Peyer's patch (tissue), 4 donors: ENCODE results near the gene ARHGEF33. TPM values are rescaled to one million over a fixed set of nuclear protein-coding genes. Genes with fewer than 3 reads are reported as not detected.

Experiments
- DNase-seq, 3 donors: peaks; one replicate each; pipeline ENCODE4 v3.0.0-alpha.2; 2017 to 2019
- H3K27ac ChIP-seq, 4 donors: fragments of 200-600 bp; sonication (generic); one replicate each; pipeline ENCODE4 v1.5.1; 2016 to 2019
- H3K27me3 ChIP-seq, 2 donors: fragments of 200-600 bp; sonication (generic); one replicate each; pipeline ENCODE4 v1.5.1; 2019
- H3K36me3 ChIP-seq, 3 donors: fragments of 200-600 bp; sonication (generic); one replicate each; pipeline ENCODE4 v1.5.1; 2016 to 2019
- H3K4me1 ChIP-seq, 4 donors: fragments of 200-600 bp; sonication (generic); one replicate each; pipeline ENCODE4 v1.5.1; 2016 to 2019
- H3K4me3 ChIP-seq, 4 donors: fragments of 200-600 bp; sonication (generic); 1 replicate in 3 of 4; 2 replicates in 1 of 4; pipeline ENCODE4 v1.5.1; 2016 to 2019; ENCODE audit warnings: mild to moderate bottlenecking in 1 of 4
- H3K9me3 ChIP-seq, 4 donors: fragments of 200-600 bp; sonication (generic); one replicate each; pipeline ENCODE4 v1.5.1; 2016 to 2019; ENCODE audit warnings: mild to moderate bottlenecking in 1 of 4
- POLR2A ChIP-seq, 2 donors: fragments of 450-650 bp; IDR thresholded peaks; one replicate each; pipeline ENCODE4 v1.5.1; 2017; ENCODE audit warnings: antibody characterized with exemption in 2 of 2, mild to moderate bottlenecking in 2 of 2, moderate library complexity in 2 of 2
- small RNA-seq, 2 donors: library from RNA; depleted of rRNA; stranded (forward); fragments of <200 nt; gene quantifications; one replicate each; pipeline ENCODE3, GENCODE V24; 2016
- total RNA-seq, 4 donors: library from RNA; depleted of rRNA; stranded (reverse); fragments of >200 nt; gene quantifications; one replicate each; pipeline ENCODE4 v1.1.0, GENCODE V29; 2016
- TF ChIP-seq, protein P1 (sequence below), 6 experiments: fragments of 450-650 bp in 4 of 6; fragments of 200-600 bp in 2 of 6; sonication (generic) in 1 of 6; IDR thresholded peaks; one replicate each; pipeline ENCODE4 v1.5.1; 2017 to 2019; ENCODE audit warnings: antibody characterized with exemption in 6 of 6, mild to moderate bottlenecking in 3 of 6, moderate library complexity in 1 of 6

The ARHGEF33 gene
- total RNA-seq, 4 donors from 2014 or later: 0.18 to 1.3 (median 0.28) TPM; not detected in 1

DNA sequence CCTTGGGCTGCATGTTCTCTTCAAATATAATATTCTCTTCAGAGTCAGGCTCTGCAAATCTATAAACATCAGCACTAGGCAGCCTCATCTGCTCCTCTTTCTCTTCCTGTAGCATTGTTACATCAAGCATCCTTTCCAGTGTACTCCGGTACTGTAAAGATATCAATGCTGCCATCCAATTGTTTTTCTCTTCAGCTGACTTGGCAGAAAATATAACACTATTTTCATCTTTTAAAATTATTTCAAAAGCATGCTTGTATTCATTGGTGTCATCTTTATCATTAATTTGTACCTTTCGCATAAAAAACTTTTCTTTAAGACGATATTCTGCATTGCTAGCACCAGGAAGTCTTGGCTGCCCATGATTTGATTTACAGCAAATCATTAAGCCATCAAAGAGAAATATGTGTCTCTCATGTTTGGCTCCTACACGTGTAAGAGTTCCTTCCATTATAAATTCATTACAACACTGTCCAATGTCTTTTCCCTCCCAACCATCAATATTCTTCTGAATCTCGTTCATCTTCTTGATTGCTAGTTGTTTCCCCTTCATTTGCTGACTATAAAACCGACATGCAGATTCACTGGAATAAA lies 133.1 kb downstream of the ARHGEF33 start:
- Histone ChIP-seq H3K9me3 (no peaks in the 10 kb centered on the region), H3K27me3 (no peaks in the 10 kb centered on the region), H3K4me3 (no peak overlapping the region), H3K4me1 (no peaks in the 10 kb centered on the region), H3K27ac (no peak overlapping the region), H3K36me3 (peaks cover 0 to 5% (median 0%) of the 10 kb centered on the region in 3 donors)
- DNase-seq: no peak
- TF ChIP-seq, protein P1, sequence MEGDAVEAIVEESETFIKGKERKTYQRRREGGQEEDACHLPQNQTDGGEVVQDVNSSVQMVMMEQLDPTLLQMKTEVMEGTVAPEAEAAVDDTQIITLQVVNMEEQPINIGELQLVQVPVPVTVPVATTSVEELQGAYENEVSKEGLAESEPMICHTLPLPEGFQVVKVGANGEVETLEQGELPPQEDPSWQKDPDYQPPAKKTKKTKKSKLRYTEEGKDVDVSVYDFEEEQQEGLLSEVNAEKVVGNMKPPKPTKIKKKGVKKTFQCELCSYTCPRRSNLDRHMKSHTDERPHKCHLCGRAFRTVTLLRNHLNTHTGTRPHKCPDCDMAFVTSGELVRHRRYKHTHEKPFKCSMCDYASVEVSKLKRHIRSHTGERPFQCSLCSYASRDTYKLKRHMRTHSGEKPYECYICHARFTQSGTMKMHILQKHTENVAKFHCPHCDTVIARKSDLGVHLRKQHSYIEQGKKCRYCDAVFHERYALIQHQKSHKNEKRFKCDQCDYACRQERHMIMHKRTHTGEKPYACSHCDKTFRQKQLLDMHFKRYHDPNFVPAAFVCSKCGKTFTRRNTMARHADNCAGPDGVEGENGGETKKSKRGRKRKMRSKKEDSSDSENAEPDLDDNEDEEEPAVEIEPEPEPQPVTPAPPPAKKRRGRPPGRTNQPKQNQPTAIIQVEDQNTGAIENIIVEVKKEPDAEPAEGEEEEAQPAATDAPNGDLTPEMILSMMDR (IDR thresholded peaks at IDR 0.05): no peak
- TF ChIP-seq POLR2A (IDR thresholded peaks at IDR 0.05): no peak

DNA sequence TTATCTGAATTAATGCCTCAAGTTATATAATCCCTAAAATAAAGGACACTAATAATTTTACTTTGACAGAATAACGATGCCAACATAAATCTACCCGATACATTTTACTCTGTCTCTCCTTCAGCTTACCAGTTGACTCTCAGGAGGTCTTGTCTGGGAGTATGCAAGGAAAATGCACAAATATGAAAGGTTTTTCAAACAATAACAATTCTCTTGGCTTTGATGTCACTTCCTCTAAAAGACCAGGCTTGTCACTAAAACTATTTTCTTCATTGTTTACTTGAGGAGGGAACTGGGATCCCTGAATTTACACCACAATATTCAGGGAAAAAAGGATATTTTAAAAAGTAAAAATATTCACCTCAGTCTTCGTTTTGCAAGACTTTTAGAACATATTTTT lies 134.0 kb downstream of the ARHGEF33 start:
- no peak overlapping the region for H3K27ac ChIP-seq
- no peaks in the 10 kb centered on the region for H3K9me3 ChIP-seq
- no peaks in the 10 kb centered on the region for H3K4me1 ChIP-seq
- no peaks in the 10 kb centered on the region for H3K27me3 ChIP-seq
- H3K4me3 ChIP-seq: no peak overlapping the region
- TF ChIP-seq POLR2A (IDR thresholded peaks at IDR 0.05): no peak
- TF ChIP-seq, protein P1 (IDR thresholded peaks at IDR 0.05): no peak
- DNase-seq: no peak
- peaks cover 0 to 5% (median 0%) of the 10 kb centered on the region in 3 donors for H3K36me3 ChIP-seq

DNA sequence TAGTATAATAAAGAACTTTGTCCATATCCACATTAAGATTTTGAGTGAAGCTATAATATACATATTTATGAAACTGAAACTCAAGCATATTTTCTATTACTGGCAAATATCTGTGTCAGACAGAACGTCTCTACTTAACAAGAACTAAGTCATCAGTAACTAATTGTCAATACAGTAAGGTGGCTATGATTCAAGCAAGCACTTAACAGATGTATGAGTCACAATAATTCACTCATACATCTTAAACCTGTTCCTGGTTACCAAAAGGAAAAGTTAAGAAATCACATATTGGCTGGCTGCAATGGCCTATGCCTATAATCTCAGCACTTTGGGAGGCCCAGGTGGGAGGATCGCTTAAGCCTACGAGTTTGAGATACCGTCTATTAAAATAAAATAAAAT lies 135.2 kb downstream of the ARHGEF33 start:
- Histone ChIP-seq H3K27me3 (no peaks in the 10 kb centered on the region), H3K36me3 (peaks cover 0 to 12% (median 0%) of the 10 kb centered on the region in 3 donors), H3K4me3 (no peak overlapping the region), H3K9me3 (no peaks in the 10 kb centered on the region), H3K27ac (no peak overlapping the region), H3K4me1 (no peaks in the 10 kb centered on the region)
- DNase-seq: no peak
- TF ChIP-seq, protein P1 (IDR thresholded peaks at IDR 0.05): no peak
- TF ChIP-seq POLR2A (IDR thresholded peaks at IDR 0.05): no peak

Small RNA genes within 50 kb of the gene (small RNA-seq; reads per million reads assigned to genes)
- gene RN7SL96P (0 reads per million in 2 donors), gene RNU6-851P (0 reads per million in 2 donors)

Other genes with a start within 250 kb of the ARHGEF33 start
- 100 to 1,000 TPM in 1 of 4 donors, 10 to 100 TPM in 3; 68.1 to 118 (median 86.0) TPM for gene GALM, start 223.8 kb upstream of the ARHGEF33 start, total RNA-seq
- gene SRSF7, start 138.5 kb upstream of the ARHGEF33 start, total RNA-seq: 100 to 1,000 TPM in 3 of 4 donors, 10 to 100 TPM in 1; 93.3 to 295 (median 139) TPM
- gene GEMIN6, start 111.7 kb upstream of the ARHGEF33 start, total RNA-seq: 10 to 100 TPM in 1 of 4 donors, 1 to 10 TPM in 3; 3.9 to 12.4 (median 6.8) TPM
- gene DHX57, start 13.9 kb upstream of the ARHGEF33 start, total RNA-seq: 10 to 100 TPM in 1 of 4 donors, 1 to 10 TPM in 3; 4.5 to 69.3 (median 7.3) TPM
- 10 to 100 TPM in 1 of 4 donors, 1 to 10 TPM in 3; 2.5 to 25.6 (median 6.2) TPM for gene MORN2, start 13.9 kb upstream of the ARHGEF33 start, total RNA-seq
- gene SOS1, start 231.2 kb downstream of the ARHGEF33 start, total RNA-seq: 10 to 100 TPM; 38.7 to 49.1 (median 40.8) TPM